Vagina (tissue), 2 donors: ENCODE results near the gene FAM3B. TPM values are rescaled to one million over a fixed set of nuclear protein-coding genes. Genes with fewer than 3 reads are reported as not detected.

Experiments used
- DNase-seq, 2 donors: peaks; one replicate each; pipeline ENCODE4 v3.0.0-alpha.2; 2017; ENCODE audit errors: extremely low spot score in 2 of 2
- H3K27ac ChIP-seq: fragments of 200-600 bp; sonication (generic); one replicate; pipeline ENCODE4 v1.5.1; 2019
- H3K27me3 ChIP-seq: fragments of 200-600 bp; sonication (generic); one replicate; pipeline ENCODE4 v1.5.1; 2019
- H3K36me3 ChIP-seq, 2 donors: fragments of 200-600 bp; sonication (generic); one replicate each; pipeline ENCODE4 v1.5.1; 2017 to 2019
- H3K4me1 ChIP-seq: fragments of 200-600 bp; sonication (generic); one replicate; pipeline ENCODE4 v1.5.1; 2019
- H3K4me3 ChIP-seq, 2 donors: fragments of 200-600 bp; sonication (generic); 1 replicate in 1 of 2; 2 replicates in 1 of 2; pipeline ENCODE4 v1.5.1; 2016 to 2019
- H3K9me3 ChIP-seq: fragments of 200-600 bp; sonication (generic); one replicate; pipeline ENCODE4 v1.5.1; 2019
- POLR2A ChIP-seq, 2 donors: fragments of 450-650 bp; IDR thresholded peaks; one replicate each; pipeline ENCODE4 v1.6.1; 2017; ENCODE audit warnings: antibody characterized with exemption in 2 of 2, mild to moderate bottlenecking in 2 of 2, moderate library complexity in 2 of 2
- POLR2AphosphoS5 ChIP-seq, 2 donors: sonication (generic); formaldehyde crosslinking; IDR thresholded peaks; one replicate each; pipeline ENCODE4 v1.9.0; 2017; ENCODE audit warnings: antibody characterized with exemption in 2 of 2, mild to moderate bottlenecking in 2 of 2, low read depth in 1 of 2; ENCODE audit not compliant: insufficient read depth in 1 of 2
- intact Hi-C: fragments of 100-400 bp; cut with DNase I; formaldehyde crosslinking; loops from one replicate; pipeline ENCODE4 v1.15.1; 2023
- total RNA-seq: library from RNA; depleted of rRNA; stranded (reverse); fragments of >200 nt; gene quantifications from one replicate; pipeline ENCODE4 v1.2.3, GENCODE V29; 2016
- TF ChIP-seq, protein P1 (sequence below), 3 experiments: fragments of 450-650 bp in 2 of 3; fragments of 200-600 bp in 1 of 3; sonication (generic) in 1 of 3; IDR thresholded peaks; one replicate each; pipeline ENCODE4 v1.5.1; 2017 to 2019; ENCODE audit warnings: antibody characterized with exemption in 3 of 3, mild to moderate bottlenecking in 2 of 3, moderate library complexity in 2 of 3

Gene FAM3B
- total RNA-seq, 1 donor from 2014 or later = 2.9 TPM

DNA sequence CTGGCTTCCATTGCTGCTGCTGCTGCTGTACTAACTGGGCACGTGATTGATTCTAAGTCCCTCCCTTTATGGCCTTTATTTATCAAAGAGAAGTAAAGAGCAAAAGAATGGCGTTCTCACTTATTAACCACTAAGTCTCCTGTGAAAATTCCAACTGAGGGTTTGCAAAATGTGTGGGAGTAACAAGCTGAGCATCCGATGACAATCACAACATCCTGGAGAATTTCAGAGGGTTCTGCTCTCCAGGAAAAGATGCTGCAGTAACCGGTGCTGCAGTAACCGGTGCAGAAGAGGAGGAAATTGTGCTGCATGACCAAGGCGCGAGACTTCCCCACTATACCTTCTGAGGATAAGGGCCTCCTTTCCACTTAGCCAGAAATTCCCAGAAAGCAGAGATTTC lies 32.5 kb downstream of the FAM3B start:
- Histone ChIP-seq H3K9me3 (no peaks in the 10 kb centered on the region), H3K27ac (no peak overlapping the region), H3K4me3 (no peak overlapping the region), H3K36me3 (no peaks in the 10 kb centered on the region), H3K27me3 (no peaks in the 10 kb centered on the region), H3K4me1 (no peaks in the 10 kb centered on the region)
- intact Hi-C loops = no loop called here
- TF ChIP-seq, protein P1, sequence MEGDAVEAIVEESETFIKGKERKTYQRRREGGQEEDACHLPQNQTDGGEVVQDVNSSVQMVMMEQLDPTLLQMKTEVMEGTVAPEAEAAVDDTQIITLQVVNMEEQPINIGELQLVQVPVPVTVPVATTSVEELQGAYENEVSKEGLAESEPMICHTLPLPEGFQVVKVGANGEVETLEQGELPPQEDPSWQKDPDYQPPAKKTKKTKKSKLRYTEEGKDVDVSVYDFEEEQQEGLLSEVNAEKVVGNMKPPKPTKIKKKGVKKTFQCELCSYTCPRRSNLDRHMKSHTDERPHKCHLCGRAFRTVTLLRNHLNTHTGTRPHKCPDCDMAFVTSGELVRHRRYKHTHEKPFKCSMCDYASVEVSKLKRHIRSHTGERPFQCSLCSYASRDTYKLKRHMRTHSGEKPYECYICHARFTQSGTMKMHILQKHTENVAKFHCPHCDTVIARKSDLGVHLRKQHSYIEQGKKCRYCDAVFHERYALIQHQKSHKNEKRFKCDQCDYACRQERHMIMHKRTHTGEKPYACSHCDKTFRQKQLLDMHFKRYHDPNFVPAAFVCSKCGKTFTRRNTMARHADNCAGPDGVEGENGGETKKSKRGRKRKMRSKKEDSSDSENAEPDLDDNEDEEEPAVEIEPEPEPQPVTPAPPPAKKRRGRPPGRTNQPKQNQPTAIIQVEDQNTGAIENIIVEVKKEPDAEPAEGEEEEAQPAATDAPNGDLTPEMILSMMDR (IDR thresholded peaks at IDR 0.05) = no peak
- no peak for DNase-seq

DNA sequence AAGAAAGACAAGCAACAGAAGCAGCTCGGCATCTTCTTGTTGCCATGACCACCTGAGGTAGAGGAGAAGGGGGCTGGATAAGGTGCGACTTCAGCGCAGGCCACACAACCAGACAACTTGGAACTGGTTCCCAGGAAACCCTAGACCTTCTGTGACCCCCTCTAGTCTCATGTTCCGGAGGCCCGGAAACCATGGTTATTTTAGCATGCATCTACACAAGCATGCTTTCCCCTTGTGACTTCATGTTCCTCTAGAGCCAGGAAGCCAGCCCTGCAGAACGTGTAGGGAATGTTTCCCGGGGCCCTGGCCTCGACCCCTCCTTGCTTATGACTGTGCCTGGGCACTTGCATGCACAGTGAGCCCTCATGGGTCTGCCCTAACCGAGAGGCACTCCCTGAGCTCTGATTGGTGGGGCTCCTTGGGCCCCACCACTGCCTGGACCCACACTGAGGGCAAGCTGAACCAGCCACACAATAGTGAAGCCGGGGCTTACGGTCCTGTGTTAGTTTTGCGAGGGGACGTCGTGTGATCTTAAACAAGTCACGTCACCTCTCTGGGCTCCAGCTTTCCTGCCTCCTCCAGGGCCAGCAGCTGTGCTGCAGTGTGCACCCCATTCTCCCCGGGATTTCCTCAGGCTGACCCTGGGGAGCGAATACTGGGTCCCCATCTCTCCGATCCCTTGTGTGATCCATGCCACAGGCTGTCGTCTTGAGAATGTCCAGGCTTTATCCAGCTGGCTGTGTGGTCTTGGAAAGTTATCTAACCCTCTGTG lies 33.2 kb downstream of the FAM3B start:
- no peaks in the 10 kb centered on the region for H3K9me3 ChIP-seq
- H3K4me3 ChIP-seq = no peak overlapping the region
- TF ChIP-seq POLR2A (IDR thresholded peaks at IDR 0.05) (no peak), POLR2AphosphoS5 (IDR thresholded peaks at IDR 0.05; ENCODE audit: insufficient read depth in 1 of 2, low read depth in 1 of 2) (no peak)
- TF ChIP-seq, protein P1 (IDR thresholded peaks at IDR 0.05) = no peak
- no peak for DNase-seq
- no peak overlapping the region for H3K27ac ChIP-seq
- no peaks in the 10 kb centered on the region for H3K4me1 ChIP-seq
- H3K36me3 ChIP-seq = no peaks in the 10 kb centered on the region
- H3K27me3 ChIP-seq = no peaks in the 10 kb centered on the region
- intact Hi-C loops = no loop called here

DNA sequence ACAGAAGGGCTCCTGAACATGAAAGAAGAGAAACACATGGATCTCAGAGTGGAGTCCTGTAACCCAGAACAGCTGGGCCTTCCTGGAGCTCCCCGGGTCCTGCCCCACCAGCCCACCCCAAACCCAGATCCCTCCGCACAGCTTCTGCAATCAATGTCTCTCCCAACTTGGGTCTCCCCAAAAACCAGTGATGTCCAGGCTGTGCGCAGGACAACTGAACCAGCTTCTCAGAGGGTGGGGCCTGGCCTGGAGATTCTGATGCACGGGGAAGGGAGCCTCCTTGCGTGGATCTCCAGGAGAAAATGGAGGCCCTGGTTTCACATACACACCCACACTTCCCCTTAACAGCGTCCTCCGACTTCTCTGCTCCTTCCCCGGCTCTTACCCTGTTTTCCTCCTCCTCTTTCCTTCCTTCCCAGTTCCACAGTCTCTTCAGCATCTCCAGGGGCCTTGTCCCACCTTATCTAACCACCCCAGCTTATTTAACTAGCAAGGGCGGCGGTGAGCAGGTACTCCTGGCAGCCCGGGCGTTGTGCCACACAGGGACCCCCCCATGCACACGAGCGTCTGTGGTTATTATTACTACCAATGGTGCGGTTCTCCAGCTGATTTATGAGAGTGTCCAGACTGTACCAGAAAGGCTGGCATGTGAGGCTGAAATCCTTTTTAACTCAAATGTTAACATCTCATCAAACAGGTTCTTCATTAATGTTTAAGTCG lies 34.0 kb downstream of the FAM3B start:
- TF ChIP-seq POLR2A (IDR thresholded peaks at IDR 0.05) (no peak), POLR2AphosphoS5 (IDR thresholded peaks at IDR 0.05; ENCODE audit: insufficient read depth in 1 of 2, low read depth in 1 of 2) (no peak)
- TF ChIP-seq, protein P1 (IDR thresholded peaks at IDR 0.05) = no peak
- Histone ChIP-seq H3K9me3 (no peaks in the 10 kb centered on the region), H3K4me1 (no peaks in the 10 kb centered on the region), H3K36me3 (no peaks in the 10 kb centered on the region), H3K27me3 (no peaks in the 10 kb centered on the region), H3K4me3 (no peak overlapping the region), H3K27ac (no peak overlapping the region)
- DNase-seq = no peak
- intact Hi-C loops = no loop called here

DNA sequence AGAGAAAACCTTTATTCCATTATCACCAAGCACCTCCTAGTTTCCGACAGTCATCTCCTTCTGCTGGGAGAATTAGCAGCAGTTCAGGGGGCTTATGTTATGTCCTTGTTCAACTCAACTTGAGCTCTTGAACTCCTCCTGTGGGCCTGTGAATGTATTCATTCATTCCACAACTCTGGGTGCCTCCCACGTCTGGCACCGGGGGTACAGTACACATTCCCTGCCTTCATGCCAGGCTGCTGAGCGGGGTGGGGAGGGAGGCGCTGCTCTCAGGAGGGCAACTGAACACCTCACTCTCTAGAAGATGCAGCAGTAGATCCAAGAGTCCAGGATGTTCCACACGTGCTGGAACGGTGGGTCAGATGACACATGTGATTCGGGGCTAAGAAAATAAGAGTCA lies 40.9 kb downstream of the FAM3B start:
- no peaks in the 10 kb centered on the region for H3K9me3 ChIP-seq
- peak in 1 of 2 donors; percentile 72 for DNase-seq
- H3K27ac ChIP-seq = no peak overlapping the region
- peaks cover 21% of the 10 kb centered on the region for H3K4me1 ChIP-seq
- no peaks in the 10 kb centered on the region for H3K27me3 ChIP-seq
- intact Hi-C loops = no loop called here
- H3K4me3 ChIP-seq = no peak overlapping the region
- TF ChIP-seq POLR2A (IDR thresholded peaks at IDR 0.05) (no peak), POLR2AphosphoS5 (IDR thresholded peaks at IDR 0.05; ENCODE audit: insufficient read depth in 1 of 2, low read depth in 1 of 2) (no peak)
- TF ChIP-seq, protein P1 (IDR thresholded peaks at IDR 0.05) = no peak
- H3K36me3 ChIP-seq = no peaks in the 10 kb centered on the region
